GM21529 (cell line): Measurements from ENCODE around the gene MSH2.
"Not testable (repeated sequence)": the region's sequence is repeated elsewhere in the genome, so short reads cannot be mapped to it uniquely, and the experiment has no call there.

ENCODE experiments used
- ATAC-seq: cut with Tn5 transposase; IDR thresholded peaks from one replicate; pipeline ENCODE4 v1.9.1; 2021; ENCODE audit not compliant: unreplicated experiment

The MSH2 gene

GRCh38 chr2:47402805-47403608 lies at the start of gene MSH2:
TSS of gene MSH2 (plus strand) at chr2:47403156. CDS start at chr2:47403192, 36 bp downstream.
- ATAC-seq = peak; percentile 96

DNA sequence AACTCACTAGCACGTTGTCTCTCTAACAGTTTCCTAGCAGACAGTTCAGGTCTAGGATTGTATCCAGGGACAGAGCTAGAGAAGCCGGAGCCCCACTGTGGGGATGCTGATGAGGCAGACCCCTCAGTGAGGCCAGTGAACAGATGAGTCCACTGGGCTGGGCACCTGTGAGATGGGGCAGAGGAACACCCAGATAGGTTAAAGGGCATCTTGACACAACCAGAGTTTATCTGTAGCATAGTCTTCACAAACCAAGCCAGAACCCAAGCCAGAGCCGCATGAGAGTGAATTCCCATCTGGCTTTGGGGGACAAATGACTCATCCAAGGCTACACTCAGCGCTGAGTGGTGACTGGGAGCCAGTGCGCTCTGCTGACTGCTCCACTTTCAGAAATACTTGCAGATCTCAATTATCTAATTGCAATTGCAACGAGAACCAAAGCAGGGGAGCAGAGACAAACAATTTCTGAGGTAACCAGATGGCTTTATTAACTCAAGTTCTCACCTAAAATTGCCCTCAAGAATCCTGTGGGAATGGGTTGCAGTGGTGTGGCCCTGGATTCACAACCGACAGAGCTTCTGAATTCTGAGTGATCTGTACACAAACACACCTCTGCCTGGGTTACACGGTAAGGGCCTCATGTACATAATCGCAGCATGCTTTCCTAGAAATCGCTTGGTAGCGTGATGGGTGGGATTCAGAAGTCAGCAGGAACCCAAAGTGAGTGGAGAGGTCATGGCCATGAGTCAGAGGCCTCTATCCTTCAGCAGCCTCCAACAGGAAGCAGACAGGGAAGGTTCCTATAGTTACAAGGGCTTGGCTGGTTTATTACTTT lies 48.7 kb upstream of the MSH2 start:
- ATAC-seq = no peak

DNA sequence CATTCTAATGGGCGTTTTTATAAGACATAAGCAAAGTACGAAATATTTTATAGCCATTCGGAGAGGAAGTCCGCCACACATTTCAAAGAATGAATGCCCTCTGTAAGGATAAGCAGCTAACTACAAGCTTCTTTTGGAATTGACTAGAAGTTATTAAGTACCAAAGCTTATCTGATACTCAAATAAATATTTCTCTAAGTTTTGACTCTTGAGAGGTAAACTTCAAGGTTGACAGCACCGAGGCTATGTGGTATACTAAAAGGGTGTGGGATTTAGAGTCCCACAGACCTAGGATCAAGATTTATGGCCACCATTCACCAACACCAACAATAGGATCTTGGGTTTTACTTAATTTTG lies 48.1 kb upstream of the MSH2 start:
- no peak for ATAC-seq

DNA sequence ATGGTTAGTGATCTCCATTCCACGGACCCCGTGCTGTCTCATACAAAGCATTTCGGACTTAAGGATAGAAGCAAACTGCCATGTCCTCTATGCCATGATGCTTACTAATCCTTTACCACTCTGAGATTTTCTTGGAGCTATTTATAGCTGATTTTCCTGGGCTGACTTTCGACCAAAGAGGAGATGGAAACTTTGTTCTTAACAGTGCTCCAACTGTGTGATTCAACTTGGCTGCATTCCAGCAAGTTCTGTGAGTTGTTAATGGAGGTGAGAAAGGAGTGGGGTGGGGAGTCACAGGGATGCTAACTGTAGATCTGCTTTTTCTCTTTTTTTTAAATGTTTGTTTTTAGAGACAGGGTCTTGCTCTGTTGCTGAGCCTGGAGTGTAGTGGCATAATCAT lies 45.5 kb upstream of the MSH2 start:
- no peak for ATAC-seq

- ATAC-seq = no peak
These were observed 43.5 kb upstream of the MSH2 start for GRCh38 chr2:47359375-47359868.

DNA sequence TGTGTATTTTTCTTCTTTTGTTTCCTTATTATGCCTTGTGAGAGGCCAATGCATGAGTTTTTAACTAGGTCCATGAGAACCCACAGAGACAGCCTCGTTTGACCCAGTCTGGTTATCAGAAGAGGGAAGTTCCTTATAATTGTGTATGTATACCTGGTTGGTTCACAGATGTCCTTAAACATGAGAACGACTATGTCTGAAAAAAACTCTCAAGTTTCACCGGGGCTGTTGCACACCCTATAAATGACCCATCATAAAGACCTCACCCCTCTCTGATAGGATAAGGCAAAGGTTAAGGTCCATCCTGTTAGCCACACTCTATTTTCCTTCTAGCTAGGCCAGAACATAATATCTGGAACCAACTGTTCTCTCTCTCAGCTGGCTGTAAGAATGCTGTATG lies 42.7 kb upstream of the MSH2 start:
- no peak for ATAC-seq

GRCh38 chr2:47360927-47361326 lies 42.0 kb upstream of the MSH2 start:
- ATAC-seq = no peak

DNA sequence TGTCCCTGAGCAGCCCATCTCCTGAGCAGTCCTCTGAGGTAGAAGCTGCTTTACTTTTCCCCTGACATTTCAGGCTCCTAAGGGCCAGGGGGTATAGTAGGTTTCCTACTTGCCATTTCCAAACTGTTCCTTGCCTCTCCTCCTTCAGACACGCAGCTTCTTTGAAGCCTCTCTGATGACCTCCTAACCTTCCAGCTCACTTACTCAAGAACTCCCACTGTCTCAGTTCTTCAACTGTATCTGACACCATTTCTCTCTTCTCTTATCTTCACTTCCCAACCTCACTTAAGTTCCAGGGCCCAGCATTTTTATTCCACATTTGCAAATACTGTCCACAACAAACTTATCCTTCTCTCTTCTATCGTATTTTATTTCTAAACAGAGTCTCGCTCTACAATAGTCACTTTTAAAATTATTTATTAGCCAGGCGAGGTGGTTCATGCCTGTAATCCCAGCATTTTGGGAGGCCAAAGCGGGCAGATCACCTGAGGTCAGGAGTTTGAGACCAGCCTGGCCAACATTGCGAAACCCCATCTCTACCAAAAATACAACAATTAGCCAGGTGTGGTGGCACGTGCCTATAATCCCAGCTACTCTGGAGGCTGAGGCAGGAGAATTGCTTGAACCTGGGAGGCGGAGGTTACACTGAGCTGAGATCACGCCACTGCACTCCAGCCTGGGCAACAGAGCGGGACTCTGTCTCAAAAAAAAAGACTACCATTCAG lies 41.3 kb upstream of the MSH2 start:
- ATAC-seq = not testable (repeated sequence)

- ATAC-seq = no peak
These were observed 29.2 kb upstream of the MSH2 start for GRCh38 chr2:47373747-47374146.

- ATAC-seq = no peak
These were observed 27.6 kb upstream of the MSH2 start for GRCh38 chr2:47375307-47375706.

DNA sequence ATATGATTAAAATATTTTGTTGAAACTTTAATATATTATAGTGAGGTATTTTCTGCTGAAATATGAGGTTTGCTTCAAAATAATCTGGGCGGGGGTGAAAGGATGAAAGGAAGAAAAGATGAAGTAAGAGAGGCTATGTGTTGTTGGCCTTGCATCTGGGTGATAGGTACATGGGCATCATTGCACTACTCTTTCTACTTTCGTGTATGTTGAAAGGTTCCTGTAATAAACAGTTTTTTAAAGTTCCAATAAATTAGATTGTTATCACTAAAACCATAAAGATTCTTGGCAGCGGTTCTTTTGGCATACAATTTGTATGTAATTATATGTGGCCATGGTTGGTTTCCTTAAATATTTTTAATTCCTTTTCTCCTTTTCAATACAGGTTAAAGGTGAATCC lies 23.6 kb upstream of the MSH2 start:
- no peak for ATAC-seq

- no peak for ATAC-seq
These were observed 21.5 kb upstream of the MSH2 start for GRCh38 chr2:47381408-47381807.

- ATAC-seq = peak; percentile 52
These were observed 16.4 kb upstream of the MSH2 start for GRCh38 chr2:47386551-47386950.

DNA sequence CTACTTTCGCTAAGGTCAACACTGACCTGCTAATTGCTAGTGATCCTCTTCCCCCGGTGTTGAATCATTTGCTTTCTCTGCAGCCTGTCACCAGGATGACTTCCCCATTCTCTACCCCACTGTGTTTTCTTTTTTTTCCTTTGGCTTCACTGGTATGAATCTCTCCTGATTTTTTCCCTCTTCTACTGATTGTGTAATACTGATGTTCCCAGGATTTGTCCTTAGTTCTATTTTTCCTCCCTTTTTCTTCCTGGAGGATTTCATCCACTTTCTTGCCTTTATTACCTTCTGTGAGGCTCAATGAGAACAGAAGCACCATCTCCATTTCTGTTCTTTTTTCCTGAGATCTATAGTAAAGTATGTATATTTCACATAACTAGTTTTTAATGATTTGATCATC lies 14.1 kb upstream of the MSH2 start:
- ATAC-seq = no peak

DNA sequence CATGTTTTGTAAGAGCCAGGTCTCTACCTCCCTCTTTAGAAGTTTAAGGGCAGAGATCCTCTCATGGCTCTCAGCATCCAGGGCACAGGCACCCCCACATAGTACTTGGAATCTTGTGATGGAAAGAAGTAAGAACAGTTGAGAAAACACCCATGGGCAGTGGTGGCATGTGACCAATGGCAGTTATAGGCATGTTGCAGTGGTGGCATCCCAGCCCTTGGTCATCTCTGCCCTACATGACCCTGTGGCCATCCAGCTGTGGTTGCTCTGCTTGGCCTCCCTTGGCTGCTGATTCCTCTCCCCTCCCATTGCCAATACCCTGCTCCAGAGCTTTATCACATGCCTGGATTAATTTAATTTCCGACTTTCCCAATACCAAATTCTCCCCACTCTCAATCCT lies 13.3 kb upstream of the MSH2 start:
- no peak for ATAC-seq

GRCh38 chr2:47401789-47402554 lies 984 bp upstream of the MSH2 start:
- ATAC-seq = no peak

DNA sequence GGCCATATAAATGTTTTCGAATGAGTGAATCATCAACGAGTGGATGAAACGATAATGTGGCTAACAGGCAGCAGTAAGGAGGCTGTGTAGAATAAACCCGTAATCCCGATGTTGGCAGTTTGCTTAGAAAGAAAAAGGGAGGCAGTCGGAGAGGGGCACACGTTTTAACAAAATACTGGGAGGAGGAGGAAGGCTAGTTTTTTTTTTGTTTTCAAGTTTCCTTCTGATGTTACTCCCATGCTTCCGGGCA lies 476 bp upstream of the MSH2 start:
- ATAC-seq = no peak

GRCh38 chr2:47403609-47404193 lies 745 bp downstream of the MSH2 start:
- ATAC-seq = peak; percentile 16

DNA sequence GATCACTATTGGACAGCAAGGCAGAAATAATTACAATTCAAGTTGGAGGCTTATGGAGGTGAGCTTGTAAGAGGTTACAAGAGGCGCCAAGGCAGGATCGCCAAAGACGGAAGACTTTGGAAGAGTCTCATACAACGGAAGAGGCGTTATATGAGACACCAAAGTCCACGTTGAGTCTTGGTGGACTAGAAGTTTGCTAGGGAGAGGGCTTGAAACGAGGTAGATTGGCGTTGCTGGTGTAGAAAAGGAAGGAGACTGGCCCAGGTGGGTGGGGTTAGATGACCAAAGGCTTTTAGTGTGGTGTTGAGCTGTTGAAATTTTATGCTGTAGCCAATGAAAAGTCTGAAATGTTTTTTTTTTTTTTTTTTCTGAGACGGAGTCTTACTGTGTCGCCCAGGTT lies 1.4 kb downstream of the MSH2 start:
- no peak for ATAC-seq

- no peak for ATAC-seq
These were observed 2.8 kb downstream of the MSH2 start for GRCh38 chr2:47405757-47406156.
